Nephron progenitor cell (in vitro differentiated cells): ENCODE measurements around the gene LBHD1.
"Not testable (repeated sequence)": the region's sequence is repeated elsewhere in the genome, so short reads cannot be mapped to it uniquely, and the experiment has no call there.

Experiments used
- DNase-seq: peaks from one replicate; pipeline ENCODE4 v3.0.0; 2021
- H3K27ac Mint-ChIP-seq: 2 replicates; pipeline ENCODE4 v1.8.0; 2021; ENCODE audit warnings: mild to moderate bottlenecking, moderate library complexity, mixed read lengths
- H3K27me3 Mint-ChIP-seq: 2 replicates; pipeline ENCODE4 v1.8.0; 2021; ENCODE audit warnings: mild to moderate bottlenecking, low read depth, mixed read lengths; ENCODE audit not compliant: poor library complexity
- H3K36me3 Mint-ChIP-seq: 2 replicates; pipeline ENCODE4 v1.8.0; 2021; ENCODE audit warnings: low read depth, mixed read lengths
- H3K4me1 Mint-ChIP-seq: 2 replicates; pipeline ENCODE4 v1.8.0; 2021; ENCODE audit warnings: mixed read lengths
- H3K4me3 Mint-ChIP-seq: 2 replicates; pipeline ENCODE4 v1.8.0; 2021; ENCODE audit warnings: mild to moderate bottlenecking, moderate library complexity, mixed read lengths
- H3K9me3 Mint-ChIP-seq: 2 replicates; pipeline ENCODE4 v1.8.0; 2021; ENCODE audit warnings: mild to moderate bottlenecking, moderate library complexity, mixed read lengths
- TF ChIP-seq, protein P1 (sequence below): fragments of 200-600 bp; sonication (generic); IDR thresholded peaks from 2 replicates; pipeline ENCODE4 v1.5.0; 2021; ENCODE audit warnings: antibody characterized with exemption

LBHD1 gene

DNA sequence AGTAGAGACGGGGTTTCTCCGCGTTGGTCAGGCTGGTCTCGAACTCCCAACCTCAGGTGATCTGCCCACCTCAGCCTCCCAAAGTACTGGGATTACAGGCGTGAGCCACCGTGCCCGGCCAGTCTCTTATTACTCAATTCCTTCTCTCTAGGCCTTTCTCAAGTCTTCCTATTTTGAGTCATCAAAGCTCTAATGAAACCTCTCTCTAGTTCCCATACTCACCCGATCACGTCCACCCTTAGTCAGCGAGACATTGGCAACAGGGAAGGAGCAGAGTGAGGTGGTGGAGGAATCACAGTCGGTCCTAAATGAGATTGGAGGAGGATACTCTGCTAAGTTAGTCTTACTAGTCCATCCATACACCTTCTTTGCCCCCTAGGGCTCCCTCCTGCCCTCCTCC is 30.2 kb upstream of the LBHD1 start:
- TF ChIP-seq, protein P1, sequence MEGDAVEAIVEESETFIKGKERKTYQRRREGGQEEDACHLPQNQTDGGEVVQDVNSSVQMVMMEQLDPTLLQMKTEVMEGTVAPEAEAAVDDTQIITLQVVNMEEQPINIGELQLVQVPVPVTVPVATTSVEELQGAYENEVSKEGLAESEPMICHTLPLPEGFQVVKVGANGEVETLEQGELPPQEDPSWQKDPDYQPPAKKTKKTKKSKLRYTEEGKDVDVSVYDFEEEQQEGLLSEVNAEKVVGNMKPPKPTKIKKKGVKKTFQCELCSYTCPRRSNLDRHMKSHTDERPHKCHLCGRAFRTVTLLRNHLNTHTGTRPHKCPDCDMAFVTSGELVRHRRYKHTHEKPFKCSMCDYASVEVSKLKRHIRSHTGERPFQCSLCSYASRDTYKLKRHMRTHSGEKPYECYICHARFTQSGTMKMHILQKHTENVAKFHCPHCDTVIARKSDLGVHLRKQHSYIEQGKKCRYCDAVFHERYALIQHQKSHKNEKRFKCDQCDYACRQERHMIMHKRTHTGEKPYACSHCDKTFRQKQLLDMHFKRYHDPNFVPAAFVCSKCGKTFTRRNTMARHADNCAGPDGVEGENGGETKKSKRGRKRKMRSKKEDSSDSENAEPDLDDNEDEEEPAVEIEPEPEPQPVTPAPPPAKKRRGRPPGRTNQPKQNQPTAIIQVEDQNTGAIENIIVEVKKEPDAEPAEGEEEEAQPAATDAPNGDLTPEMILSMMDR = no peak
- peaks cover 32% of the 10 kb centered on the region for H3K36me3 Mint-ChIP-seq
- no peak overlapping the region for H3K4me3 Mint-ChIP-seq
- H3K4me1 Mint-ChIP-seq = peaks cover 19% of the 10 kb centered on the region
- no peaks in the 10 kb centered on the region for H3K9me3 Mint-ChIP-seq
- H3K27me3 Mint-ChIP-seq = peaks cover 2% of the 10 kb centered on the region
- H3K27ac Mint-ChIP-seq = peak overlapping the region; percentile 19
- DNase-seq = no peak

DNA sequence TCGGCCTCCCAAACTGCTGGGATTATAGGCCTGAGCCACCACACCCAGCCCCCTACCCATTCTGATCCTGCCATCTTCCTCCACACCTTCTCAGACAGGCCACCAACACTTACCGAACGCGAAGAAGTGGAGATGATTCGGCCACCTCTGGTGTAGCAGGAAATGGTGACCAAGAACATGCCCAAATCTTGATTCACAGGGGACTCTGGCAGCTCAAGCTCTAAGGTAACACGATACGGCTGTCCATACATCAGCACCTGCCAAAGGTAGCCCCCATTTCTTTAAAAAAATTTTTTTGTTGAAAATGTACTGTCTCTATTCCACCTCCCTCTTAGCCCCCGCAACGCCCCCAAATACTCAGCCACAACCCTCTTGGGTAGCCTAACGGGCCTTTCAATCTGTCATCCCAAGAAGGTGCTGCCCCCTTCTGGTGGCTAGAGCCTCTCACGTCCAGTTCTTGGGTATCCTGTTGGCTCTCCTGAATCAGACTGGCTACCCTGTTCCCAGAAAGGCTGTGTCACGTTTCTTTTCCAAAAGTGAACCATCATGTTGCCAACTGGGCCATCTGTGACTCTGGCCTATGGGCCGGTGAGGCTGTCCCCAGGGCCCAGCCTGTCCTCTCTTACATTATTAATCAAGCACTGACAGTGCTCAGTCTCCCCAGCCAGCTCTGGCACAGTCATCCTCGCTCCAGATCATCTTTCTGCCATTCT is 22.5 kb upstream of the LBHD1 start:
- Mint-ChIP-seq H3K27ac (peak overlapping the region; percentile 80), H3K36me3 (peaks cover 39% of the 10 kb centered on the region), H3K27me3 (peaks cover 2% of the 10 kb centered on the region), H3K4me3 (no peak overlapping the region), H3K9me3 (no peaks in the 10 kb centered on the region), H3K4me1 (peaks cover 14% of the 10 kb centered on the region)
- DNase-seq = peak; percentile 80
- TF ChIP-seq, protein P1 = peak; percentile 71

DNA sequence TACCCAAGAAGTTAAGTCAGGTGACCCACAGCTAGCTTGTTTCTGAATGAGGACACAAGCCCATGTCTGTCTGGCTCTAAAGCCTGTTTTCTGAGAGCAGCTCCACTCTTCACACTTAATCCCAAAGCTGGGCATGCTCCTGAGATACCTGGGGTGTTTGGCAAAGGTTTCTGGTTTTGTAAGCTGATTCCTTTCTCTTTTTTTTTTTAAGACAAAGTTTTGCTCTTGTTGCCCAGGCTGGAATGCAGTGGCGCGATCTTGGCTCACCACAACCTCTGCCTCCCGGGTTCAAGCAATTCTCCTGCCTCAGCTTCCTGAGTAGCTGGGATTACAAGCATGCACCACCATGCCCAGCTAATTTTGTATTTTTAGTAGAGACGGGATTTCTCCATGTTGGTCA is 21.6 kb upstream of the LBHD1 start:
- Mint-ChIP-seq H3K4me1 (peaks cover 24% of the 10 kb centered on the region), H3K36me3 (peaks cover 37% of the 10 kb centered on the region)
- H3K27ac Mint-ChIP-seq, H3K9me3 Mint-ChIP-seq, H3K4me3 Mint-ChIP-seq, DNase-seq, H3K27me3 Mint-ChIP-seq: not testable (repeated sequence)

DNA sequence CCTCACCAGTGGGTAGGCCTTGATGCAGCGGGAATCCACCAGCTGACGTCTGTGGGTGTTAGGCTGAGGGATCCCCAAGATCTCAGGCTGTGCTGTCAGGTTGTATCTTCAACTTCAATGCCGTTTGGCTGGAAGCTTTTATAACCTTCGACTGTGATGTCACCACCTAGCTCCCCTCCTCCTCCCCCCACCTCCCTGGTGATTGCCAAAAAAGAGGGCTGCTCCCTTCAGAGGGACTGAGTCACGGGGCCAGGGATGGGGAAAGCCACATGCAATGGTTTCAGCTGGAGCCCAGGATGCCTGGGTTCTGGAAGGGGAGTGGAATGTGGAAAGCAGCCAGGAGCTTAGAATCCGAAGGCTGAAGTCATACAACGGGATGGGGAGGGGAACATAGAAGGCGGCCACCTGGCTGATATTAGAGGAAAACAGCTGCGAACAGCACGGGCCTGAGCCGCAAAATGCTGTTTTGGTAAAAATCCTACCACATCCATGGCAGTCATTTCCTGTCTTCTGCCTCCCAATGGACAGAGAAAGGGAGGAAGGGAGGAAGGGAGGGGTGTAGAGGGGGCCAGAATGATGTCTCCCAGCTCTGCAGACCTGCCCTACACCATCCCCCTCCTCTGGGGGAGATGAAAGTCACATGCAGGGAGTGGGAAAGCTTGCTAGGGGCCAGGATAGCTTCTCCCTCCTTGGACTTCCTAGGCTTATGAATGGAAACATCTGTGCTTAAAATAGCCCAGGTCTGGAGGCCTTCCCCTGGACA is 17.5 kb upstream of the LBHD1 start, which contains the start of gene LRRN4CL:
Gene LRRN4CL (minus strand): TSS at position 110 of the 763 bp plus-strand sequence. CDS start 1,022 bp downstream, outside the sequence.
- Mint-ChIP-seq H3K27ac (peak within 1 kb of the TSS; percentile 92), H3K4me3 (peak within 1 kb of the TSS; percentile 26), H3K36me3 (peaks cover 23% of the 10 kb centered on the region), H3K27me3 (no peaks in the 10 kb centered on the region), H3K9me3 (no peaks in the 10 kb centered on the region), H3K4me1 (peaks cover 24% of the 10 kb centered on the region)
- TF ChIP-seq, protein P1 = no peak
- no peak for DNase-seq

DNA sequence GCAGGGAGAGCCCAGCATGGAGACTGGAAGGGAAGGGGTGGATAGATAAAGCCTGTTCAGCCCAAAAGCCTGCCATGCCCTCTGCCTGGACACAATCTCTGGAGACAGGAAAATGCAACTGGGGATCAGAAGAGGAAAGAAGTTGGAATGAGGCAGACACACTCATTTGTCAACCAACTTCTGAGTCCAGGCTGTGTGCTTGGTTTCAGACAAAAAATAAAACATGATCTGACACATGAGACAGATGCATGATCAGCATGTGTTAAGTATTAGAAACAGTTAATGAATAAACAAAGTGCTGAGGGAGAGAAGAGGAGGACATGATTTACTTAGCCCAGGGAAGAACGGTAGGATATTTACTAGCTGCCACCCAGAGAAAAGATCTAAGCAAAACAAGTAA is 16.4 kb upstream of the LBHD1 start:
- DNase-seq = no peak
- no peaks in the 10 kb centered on the region for H3K27me3 Mint-ChIP-seq
- H3K27ac Mint-ChIP-seq = peak overlapping the region; percentile 92
- H3K4me1 Mint-ChIP-seq = peaks cover 22% of the 10 kb centered on the region
- TF ChIP-seq, protein P1 = no peak
- peak overlapping the region; percentile 26 for H3K4me3 Mint-ChIP-seq
- peaks cover 18% of the 10 kb centered on the region for H3K36me3 Mint-ChIP-seq
- H3K9me3 Mint-ChIP-seq = no peaks in the 10 kb centered on the region

DNA sequence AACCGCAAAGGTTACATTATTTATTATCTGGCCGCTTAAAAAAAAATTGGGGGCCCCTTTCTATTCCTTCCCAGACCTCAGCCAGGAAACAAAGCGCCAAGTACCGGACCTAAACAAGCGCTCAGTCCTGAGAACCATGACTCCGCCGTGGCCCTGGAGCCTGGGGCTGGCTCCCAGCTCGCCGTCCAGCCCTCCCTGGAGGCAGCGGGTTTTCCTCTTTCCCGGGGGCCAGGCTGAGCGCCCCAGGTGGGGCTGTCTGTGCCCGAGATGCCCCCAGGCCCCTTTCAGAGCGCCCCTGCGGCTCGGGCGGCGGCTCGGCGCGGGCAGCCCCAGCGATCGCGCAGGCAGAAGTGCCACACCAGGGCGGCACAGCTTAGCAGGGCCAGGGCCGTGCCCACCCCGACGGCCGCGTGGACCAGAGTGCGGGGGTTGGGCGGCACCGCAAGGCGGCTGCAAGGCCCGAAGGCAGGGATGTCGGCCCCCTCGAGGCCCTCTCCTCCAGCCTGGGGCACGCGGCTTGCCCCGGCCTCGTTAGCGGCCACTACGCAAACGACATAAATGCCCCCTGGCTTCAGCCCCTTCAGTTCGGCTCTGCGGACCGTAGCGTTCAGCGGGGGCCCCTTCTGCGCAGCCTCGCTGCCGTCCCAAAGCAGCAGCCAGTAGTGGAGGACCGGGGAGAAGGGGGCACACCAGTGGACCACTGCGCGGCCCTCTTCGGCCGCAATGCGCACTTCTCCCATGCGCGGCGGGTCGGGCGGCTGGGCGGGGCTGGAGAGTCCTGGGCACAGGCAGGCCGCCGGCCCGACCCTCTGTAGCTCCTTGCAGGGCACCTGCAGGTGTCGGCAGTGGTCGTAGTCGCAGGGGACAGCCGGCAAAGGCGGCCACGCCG is 15.7 kb upstream of the LBHD1 start:
- DNase-seq = no peak
- Mint-ChIP-seq H3K36me3 (peaks cover 15% of the 10 kb centered on the region), H3K9me3 (no peaks in the 10 kb centered on the region), H3K27ac (no peak overlapping the region), H3K4me3 (no peak overlapping the region), H3K4me1 (peaks cover 22% of the 10 kb centered on the region), H3K27me3 (no peaks in the 10 kb centered on the region)
- TF ChIP-seq, protein P1 = no peak
